ENCODE measurements around the gene PLCG2. TPM values are rescaled to one million over a fixed set of nuclear protein-coding genes. Genes with fewer than 3 reads are reported as not detected.

The PLCG2 gene
- total RNA-seq, 2 experiments from 2014 or later, result 196 to 485 TPM

GRCh38 chr16:81842564-81843242 lies 63.6 kb downstream of the PLCG2 start:
- intact Hi-C loops (cut with micrococcal nuclease; ENCODE audit: unreplicated experiment), result no loop called here
- no TSS peak for BruUV-seq (replicated peaks)
- CTCF ChIA-PET (ENCODE audit: unreplicated experiment), result interaction anchor here (0.6 to 1.4 kb wide), 3 partner anchors 9 to 17 kb away, joined by 3 read pairs; no protein-coding TSS in a partner anchor
- no peaks in the 10 kb centered on the region for H3K9me2 ChIP-seq (ENCODE audit: insufficient read depth, low read length)
- no peak for TF ChIP-seq EZH2phosphoT487 (IDR thresholded peaks at IDR 0.05; ENCODE audit: borderline replicate concordance, low read depth, low read length)
- TF ChIP-seq, protein P1, sequence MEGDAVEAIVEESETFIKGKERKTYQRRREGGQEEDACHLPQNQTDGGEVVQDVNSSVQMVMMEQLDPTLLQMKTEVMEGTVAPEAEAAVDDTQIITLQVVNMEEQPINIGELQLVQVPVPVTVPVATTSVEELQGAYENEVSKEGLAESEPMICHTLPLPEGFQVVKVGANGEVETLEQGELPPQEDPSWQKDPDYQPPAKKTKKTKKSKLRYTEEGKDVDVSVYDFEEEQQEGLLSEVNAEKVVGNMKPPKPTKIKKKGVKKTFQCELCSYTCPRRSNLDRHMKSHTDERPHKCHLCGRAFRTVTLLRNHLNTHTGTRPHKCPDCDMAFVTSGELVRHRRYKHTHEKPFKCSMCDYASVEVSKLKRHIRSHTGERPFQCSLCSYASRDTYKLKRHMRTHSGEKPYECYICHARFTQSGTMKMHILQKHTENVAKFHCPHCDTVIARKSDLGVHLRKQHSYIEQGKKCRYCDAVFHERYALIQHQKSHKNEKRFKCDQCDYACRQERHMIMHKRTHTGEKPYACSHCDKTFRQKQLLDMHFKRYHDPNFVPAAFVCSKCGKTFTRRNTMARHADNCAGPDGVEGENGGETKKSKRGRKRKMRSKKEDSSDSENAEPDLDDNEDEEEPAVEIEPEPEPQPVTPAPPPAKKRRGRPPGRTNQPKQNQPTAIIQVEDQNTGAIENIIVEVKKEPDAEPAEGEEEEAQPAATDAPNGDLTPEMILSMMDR (conservative IDR thresholded peaks at IDR 0.05; ENCODE audit: low read length), result peak; percentile 56; the same call in 1 of the 2 replicates
- peaks cover 76% of the 10 kb centered on the region for H3K4me1 ChIP-seq (ENCODE audit: insufficient read depth, low read length, poor library complexity, severe bottlenecking)
- H3K4me2 ChIP-seq (ENCODE audit: low read length), result peak overlapping the region; percentile 42
- H3K36me3 ChIP-seq (ENCODE audit: insufficient read depth, low read length), result peaks cover 88% of the 10 kb centered on the region
- POLR2A ChIA-PET, result interaction anchor here (0.7 to 2.2 kb wide), 9 partner anchors 9 to 409 kb away, joined by 3 to 15 read pairs (median 3); partner anchors contain the start of gene PLCG2
- DNase-seq (ENCODE audit: low spot score), result no peak
- no peaks in the 10 kb centered on the region for H3K9me3 ChIP-seq (ENCODE audit: low read length)
- H3K79me2 ChIP-seq (ENCODE audit: insufficient read depth, low read depth, low read length), result peaks cover 98% of the 10 kb centered on the region
- H2AFZ ChIP-seq (ENCODE audit: low read length), result no peak overlapping the region
- peaks cover 10% of the 10 kb centered on the region for H4K20me1 ChIP-seq (ENCODE audit: insufficient read depth, low read length)
- H3K27ac ChIP-seq (ENCODE audit: low read depth, low read length, poor library complexity, severe bottlenecking), result peak overlapping the region; percentile 59
- no peak overlapping the region for H3K4me3 ChIP-seq (ENCODE audit: low read depth, low read length, poor library complexity, severe bottlenecking)

DNA sequence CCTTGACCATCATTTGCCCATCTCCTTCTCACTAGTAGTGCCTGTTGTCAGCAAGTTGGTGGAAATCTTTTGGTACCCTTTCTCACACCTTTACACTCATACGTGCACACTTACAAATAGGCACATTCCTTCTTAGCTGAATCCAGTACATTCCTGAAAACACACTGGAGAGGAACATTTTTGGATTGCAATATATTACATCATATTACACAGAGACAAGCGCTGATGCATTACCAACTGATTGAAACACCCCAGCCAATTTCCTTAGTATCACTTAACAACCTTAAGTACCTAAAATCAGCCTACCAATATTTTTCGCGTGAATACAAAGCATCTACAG lies 64.1 kb downstream of the PLCG2 start:
- Histone ChIP-seq H3K4me2 (ENCODE audit: low read length) (no peak overlapping the region), H3K79me2 (ENCODE audit: insufficient read depth, low read depth, low read length) (peaks cover 98% of the 10 kb centered on the region), H3K4me3 (ENCODE audit: low read depth, low read length, poor library complexity, severe bottlenecking) (no peak overlapping the region), H3K27ac (ENCODE audit: low read depth, low read length, poor library complexity, severe bottlenecking) (peak overlapping the region; percentile 59), H3K4me1 (ENCODE audit: insufficient read depth, low read length, poor library complexity, severe bottlenecking) (peaks cover 76% of the 10 kb centered on the region), H3K9me2 (ENCODE audit: insufficient read depth, low read length) (no peaks in the 10 kb centered on the region), H3K9me3 (ENCODE audit: low read length) (no peaks in the 10 kb centered on the region), H3K36me3 (ENCODE audit: insufficient read depth, low read length) (peaks cover 88% of the 10 kb centered on the region), H4K20me1 (ENCODE audit: insufficient read depth, low read length) (peaks cover 10% of the 10 kb centered on the region), H2AFZ (ENCODE audit: low read length) (no peak overlapping the region)
- DNase-seq (ENCODE audit: low spot score), result no peak
- ChIA-PET POLR2A (interaction anchor here (0.6 to 1.5 kb wide), 6 partner anchors 11 to 605 kb away, joined by 3 to 15 read pairs (median 4); partner anchors contain the start of gene BCO1), CTCF (ENCODE audit: unreplicated experiment) (no interaction called here)
- intact Hi-C loops (cut with micrococcal nuclease; ENCODE audit: unreplicated experiment), result no loop called here
- TF ChIP-seq, protein P1 (conservative IDR thresholded peaks at IDR 0.05; ENCODE audit: low read length), result no peak
- TF ChIP-seq EZH2phosphoT487 (IDR thresholded peaks at IDR 0.05; ENCODE audit: borderline replicate concordance, low read depth, low read length), result no peak
- no TSS peak for BruUV-seq (replicated peaks)

DNA sequence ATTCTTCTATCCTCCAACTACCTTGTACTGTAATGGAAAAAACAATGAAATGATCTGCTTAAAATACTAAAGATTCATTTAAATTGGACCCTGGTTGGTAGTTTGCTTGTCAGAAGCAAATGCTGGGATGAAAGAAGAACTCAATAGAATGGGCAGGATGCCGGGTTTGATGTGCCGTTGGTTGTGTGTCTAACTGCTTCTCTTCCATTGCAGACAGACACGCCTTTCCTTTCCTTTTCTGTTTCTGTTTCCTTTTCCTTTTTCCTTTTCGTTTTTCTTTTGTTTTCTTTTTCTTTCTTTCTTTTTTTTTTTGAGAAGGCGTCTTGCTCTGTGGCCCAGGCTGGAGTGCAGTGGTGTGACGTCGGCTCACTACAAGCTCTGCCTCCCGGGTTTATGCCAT lies 64.6 kb downstream of the PLCG2 start:
- no TSS peak for BruUV-seq (replicated peaks)
- Histone ChIP-seq H3K36me3 (ENCODE audit: insufficient read depth, low read length) (peaks cover 92% of the 10 kb centered on the region), H3K4me3 (ENCODE audit: low read depth, low read length, poor library complexity, severe bottlenecking) (no peak overlapping the region), H3K79me2 (ENCODE audit: insufficient read depth, low read depth, low read length) (peaks cover 98% of the 10 kb centered on the region), H3K9me2 (ENCODE audit: insufficient read depth, low read length) (no peaks in the 10 kb centered on the region), H3K4me1 (ENCODE audit: insufficient read depth, low read length, poor library complexity, severe bottlenecking) (peaks cover 76% of the 10 kb centered on the region), H3K9me3 (ENCODE audit: low read length) (no peaks in the 10 kb centered on the region), H3K4me2 (ENCODE audit: low read length) (no peak overlapping the region), H4K20me1 (ENCODE audit: insufficient read depth, low read length) (peaks cover 14% of the 10 kb centered on the region), H2AFZ (ENCODE audit: low read length) (no peak overlapping the region), H3K27ac (ENCODE audit: low read depth, low read length, poor library complexity, severe bottlenecking) (peak overlapping the region; percentile 59)
- ChIA-PET CTCF (ENCODE audit: unreplicated experiment) (no interaction called here), POLR2A (interaction anchor here (0.6 to 0.7 kb wide), 2 partner anchors 19 to 605 kb away, joined by 3 to 4 read pairs; partner anchors contain the start of gene BCO1)
- TF ChIP-seq, protein P1 (conservative IDR thresholded peaks at IDR 0.05; ENCODE audit: low read length), result no peak
- no peak for TF ChIP-seq EZH2phosphoT487 (IDR thresholded peaks at IDR 0.05; ENCODE audit: borderline replicate concordance, low read depth, low read length)
- no peak for DNase-seq (ENCODE audit: low spot score)
- intact Hi-C loops (cut with micrococcal nuclease; ENCODE audit: unreplicated experiment), result no loop called here

Measured in OCI-LY7 (cell line).